Mesenchymal stem cell (in vitro differentiated cells and primary cell): ENCODE measurements around the gene UNC5B.
A peak's percentile ranks its signal among the peaks of the same experiment; 100 is the strongest.

Experiments used
- DNase-seq: peaks from one replicate; pipeline ENCODE4 v3.0.0-alpha.2; 2013
- H2AFZ ChIP-seq: one replicate; pipeline ENCODE4 v1.6.1; 2013; ENCODE audit warnings: low read depth, mild to moderate bottlenecking, control low read depth, inconsistent platforms, low read length, moderate library complexity
- H2AK5ac ChIP-seq: 2 replicates; pipeline ENCODE4 v1.6.1; 2013; ENCODE audit warnings: low read length, moderate library complexity, mild to moderate bottlenecking, inconsistent platforms; ENCODE audit not compliant: severe bottlenecking
- H2BK120ac ChIP-seq: one replicate; pipeline ENCODE4 v1.6.1; 2013; ENCODE audit warnings: low read depth, mild to moderate bottlenecking, inconsistent platforms, low read length, moderate library complexity
- H2BK12ac ChIP-seq, 2 experiments: one replicate each; pipeline ENCODE4 v1.6.1; 2013; ENCODE audit warnings: inconsistent platforms in 2 of 2, low read length in 2 of 2, mild to moderate bottlenecking in 2 of 2, moderate library complexity in 2 of 2, control low read depth in 1 of 2
- H2BK15ac ChIP-seq: one replicate; pipeline ENCODE4 v1.6.1; 2013; ENCODE audit warnings: mild to moderate bottlenecking, low read depth, inconsistent platforms; ENCODE audit not compliant: poor library complexity, severe bottlenecking
- H2BK5ac ChIP-seq: 2 replicates; pipeline ENCODE4 v1.6.1; 2013; ENCODE audit warnings: low read depth, mild to moderate bottlenecking, low read length, control low read depth, inconsistent platforms; ENCODE audit not compliant: poor library complexity, severe bottlenecking
- H3K14ac ChIP-seq, 2 experiments: one replicate each; pipeline ENCODE4 v1.6.1; 2013; ENCODE audit warnings: inconsistent platforms in 2 of 2, low read length in 2 of 2, control low read depth in 1 of 2, mild to moderate bottlenecking in 1 of 2, moderate library complexity in 1 of 2
- H3K18ac ChIP-seq, 2 experiments: one replicate each; pipeline ENCODE4 v1.6.1; 2013; ENCODE audit warnings: inconsistent platforms in 2 of 2, low read length in 2 of 2, control low read depth in 1 of 2, low read depth in 1 of 2, mild to moderate bottlenecking in 1 of 2
- H3K23ac ChIP-seq, 2 experiments: one replicate each; pipeline ENCODE4 v1.6.1; 2013; ENCODE audit warnings: inconsistent platforms in 2 of 2, low read length in 2 of 2, mild to moderate bottlenecking in 2 of 2, moderate library complexity in 2 of 2, control low read depth in 1 of 2
- H3K27ac ChIP-seq: 2 replicates; pipeline ENCODE4 v1.5.1; 2013; ENCODE audit warnings: mild to moderate bottlenecking, moderate library complexity, low read length, control low read depth, inconsistent platforms; ENCODE audit not compliant: poor library complexity, severe bottlenecking
- H3K27me3 ChIP-seq, 2 experiments: 2 replicates each; pipeline versions ENCODE4 v1.6.1 to v1.7.0; 2013; ENCODE audit warnings: low read length in 2 of 2, mild to moderate bottlenecking in 2 of 2, moderate library complexity in 2 of 2, control low read depth in 1 of 2, inconsistent platforms in 1 of 2; ENCODE audit not compliant: control insufficient read depth in 1 of 2, insufficient read depth in 1 of 2
- H3K36me3 ChIP-seq, 2 experiments: 2 replicates each; pipeline versions ENCODE4 v1.6.1 to v1.7.0; 2013; ENCODE audit warnings: low read length in 2 of 2, control low read depth in 1 of 2, inconsistent platforms in 1 of 2, low read depth in 1 of 2, mild to moderate bottlenecking in 1 of 2; ENCODE audit not compliant: insufficient read depth in 2 of 2, control insufficient read depth in 1 of 2
- H3K4ac ChIP-seq, 2 experiments: one replicate each; pipeline ENCODE4 v1.6.1; 2013; ENCODE audit warnings: inconsistent platforms in 2 of 2, low read length in 2 of 2, mild to moderate bottlenecking in 2 of 2, moderate library complexity in 2 of 2, control low read depth in 1 of 2, low read depth in 1 of 2
- H3K4me1 ChIP-seq: 2 replicates; pipeline ENCODE4 v1.6.1; 2013; ENCODE audit warnings: low read depth, low read length, control low read depth; ENCODE audit not compliant: control insufficient read depth, insufficient read depth
- H3K4me2 ChIP-seq: 2 replicates; pipeline ENCODE4 v1.6.1; 2013; ENCODE audit warnings: low read length, mild to moderate bottlenecking, inconsistent platforms; ENCODE audit not compliant: poor library complexity, severe bottlenecking
- H3K4me3 ChIP-seq, 2 experiments: 2 replicates each; pipeline versions ENCODE4 v1.5.1 to v1.7.0; 2013; ENCODE audit warnings: low read length in 2 of 2, mild to moderate bottlenecking in 2 of 2, control low read depth in 1 of 2, low read depth in 1 of 2; ENCODE audit not compliant: insufficient read depth in 1 of 2
- H3K79me1 ChIP-seq: replicated peaks from 2 replicates; pipeline ENCODE4 v1.6.1; 2013; ENCODE audit warnings: mild to moderate bottlenecking, control low read depth, low read length, inconsistent platforms; ENCODE audit not compliant: poor library complexity, severe bottlenecking
- H3K9ac ChIP-seq: 2 replicates; pipeline ENCODE4 v1.7.0; 2013; ENCODE audit warnings: mild to moderate bottlenecking, low read length, moderate library complexity
- H3K9me3 ChIP-seq: 2 replicates; pipeline ENCODE4 v1.7.0; 2013; ENCODE audit warnings: mild to moderate bottlenecking, low read length; ENCODE audit not compliant: control insufficient read depth
- H4K8ac ChIP-seq: one replicate; pipeline ENCODE4 v1.6.1; 2013; ENCODE audit warnings: inconsistent platforms, mild to moderate bottlenecking, low read length, moderate library complexity
- H4K91ac ChIP-seq: one replicate; pipeline ENCODE4 v1.6.1; 2013; ENCODE audit warnings: mild to moderate bottlenecking, low read length, inconsistent platforms
- WGBS: methylation state at CpG from one replicate; pipeline ENCODE4 v1.1.7; 2013; ENCODE audit warnings: mixed read lengths; 5-methylcytosine and 5-hydroxymethylcytosine counted together

UNC5B gene

GRCh38 chr10:71248210-71248609 lies 35.8 kb downstream of the UNC5B start:
- Histone ChIP-seq H3K27me3 (peaks cover 0 to 60% of the 10 kb centered on the region in 2 experiments), H3K4me1 (peaks cover 5% of the 10 kb centered on the region), H4K8ac (no peak overlapping the region), H3K9me3 (no peaks in the 10 kb centered on the region), H3K9ac (no peak overlapping the region), H3K36me3 (no peaks in the 10 kb centered on the region), H3K4ac (peak overlapping the region in 1 of 2 experiments; percentile 32), H2BK120ac (peak overlapping the region; percentile 11), H3K4me2 (no peak overlapping the region), H3K18ac (peak overlapping the region; percentile 28 to 49), H2AFZ (no peak overlapping the region), H3K14ac (no peak overlapping the region), H3K23ac (no peak overlapping the region), H4K91ac (peak overlapping the region; percentile 23), H2BK5ac (no peak overlapping the region), H3K27ac (no peak overlapping the region), H3K79me1 (no peaks in the 10 kb centered on the region), H2AK5ac (no peak overlapping the region), H3K4me3 (no peak overlapping the region), H2BK12ac (no peak overlapping the region), H2BK15ac (no peak overlapping the region)
- WGBS, result 79% methylated on average over 5 of the region's 6 CpGs
- DNase-seq, result no peak

GRCh38 chr10:71249996-71250395 lies 37.6 kb downstream of the UNC5B start:
- H2BK120ac ChIP-seq, result no peak overlapping the region
- no peaks in the 10 kb centered on the region for H3K79me1 ChIP-seq
- H3K18ac ChIP-seq, result peak overlapping the region in 1 of 2 experiments; percentile 14
- H2BK5ac ChIP-seq, result no peak overlapping the region
- no peaks in the 10 kb centered on the region for H3K36me3 ChIP-seq
- DNase-seq, result no peak
- no peak overlapping the region for H3K9ac ChIP-seq
- H3K27ac ChIP-seq, result no peak overlapping the region
- H2BK15ac ChIP-seq, result no peak overlapping the region
- WGBS, result 90% methylated on average over 7 of the region's 7 CpGs
- H2AK5ac ChIP-seq, result no peak overlapping the region
- no peak overlapping the region for H3K4ac ChIP-seq
- no peak overlapping the region for H3K23ac ChIP-seq
- no peak overlapping the region for H3K14ac ChIP-seq
- no peak overlapping the region for H3K4me2 ChIP-seq
- no peaks in the 10 kb centered on the region for H3K4me1 ChIP-seq
- no peak overlapping the region for H2BK12ac ChIP-seq
- H3K9me3 ChIP-seq, result no peaks in the 10 kb centered on the region
- peak overlapping the region; percentile 61 for H4K91ac ChIP-seq
- H3K27me3 ChIP-seq, result peaks cover 0 to 52% of the 10 kb centered on the region in 2 experiments
- H2AFZ ChIP-seq, result no peak overlapping the region
- no peak overlapping the region for H4K8ac ChIP-seq
- no peak overlapping the region for H3K4me3 ChIP-seq

GRCh38 chr10:71250405-71250804 lies 38.0 kb downstream of the UNC5B start:
- H2BK120ac ChIP-seq, result no peak overlapping the region
- H3K79me1 ChIP-seq, result no peaks in the 10 kb centered on the region
- peaks cover 0 to 48% of the 10 kb centered on the region in 2 experiments for H3K27me3 ChIP-seq
- no peak overlapping the region for H3K4ac ChIP-seq
- no peak overlapping the region for H3K4me2 ChIP-seq
- no peak overlapping the region for H4K8ac ChIP-seq
- H3K36me3 ChIP-seq, result no peaks in the 10 kb centered on the region
- no peak overlapping the region for H4K91ac ChIP-seq
- H3K23ac ChIP-seq, result no peak overlapping the region
- no peak overlapping the region for H3K18ac ChIP-seq
- no peak overlapping the region for H2BK5ac ChIP-seq
- 89% methylated on average over 1 of the region's 3 CpGs for WGBS
- H2BK12ac ChIP-seq, result no peak overlapping the region
- H3K14ac ChIP-seq, result no peak overlapping the region
- no peak overlapping the region for H2AFZ ChIP-seq
- no peak overlapping the region for H2AK5ac ChIP-seq
- H3K27ac ChIP-seq, result no peak overlapping the region
- H2BK15ac ChIP-seq, result no peak overlapping the region
- H3K9ac ChIP-seq, result no peak overlapping the region
- no peak for DNase-seq
- H3K9me3 ChIP-seq, result no peaks in the 10 kb centered on the region
- H3K4me1 ChIP-seq, result no peaks in the 10 kb centered on the region
- H3K4me3 ChIP-seq, result no peak overlapping the region

- H2AFZ ChIP-seq, result no peak overlapping the region
- H2BK12ac ChIP-seq, result no peak overlapping the region
- no peak overlapping the region for H4K8ac ChIP-seq
- DNase-seq, result no peak
- no peaks in the 10 kb centered on the region for H3K79me1 ChIP-seq
- no peaks in the 10 kb centered on the region for H3K36me3 ChIP-seq
- no peak overlapping the region for H2BK120ac ChIP-seq
- no peak overlapping the region for H3K4me2 ChIP-seq
- no peak overlapping the region for H3K23ac ChIP-seq
- no peak overlapping the region for H2BK15ac ChIP-seq
- H3K9ac ChIP-seq, result no peak overlapping the region
- H3K14ac ChIP-seq, result no peak overlapping the region
- peaks cover 0 to 44% of the 10 kb centered on the region in 2 experiments for H3K27me3 ChIP-seq
- H3K4me3 ChIP-seq, result no peak overlapping the region
- WGBS, result 95% methylated on average over 1 of the region's 1 CpG
- no peak overlapping the region for H3K18ac ChIP-seq
- H3K9me3 ChIP-seq, result no peaks in the 10 kb centered on the region
- H3K4ac ChIP-seq, result no peak overlapping the region
- no peak overlapping the region for H2AK5ac ChIP-seq
- H3K4me1 ChIP-seq, result peaks cover 3% of the 10 kb centered on the region
- H3K27ac ChIP-seq, result no peak overlapping the region
- H2BK5ac ChIP-seq, result no peak overlapping the region
- H4K91ac ChIP-seq, result no peak overlapping the region
Observed at GRCh38 chr10:71250842-71251241, 38.5 kb downstream of the UNC5B start.
